Amniotic stem cell (primary cell): ENCODE data around the gene TBRG1.
"Not testable (repeated sequence)": the region's sequence is repeated elsewhere in the genome, so short reads cannot be mapped to it uniquely, and the experiment has no call there.

Source experiments
- DNase-seq: peaks from one replicate; lab custom pipeline; 2025; lab: John Stamatoyannopoulos, UW

The TBRG1 gene

DNA sequence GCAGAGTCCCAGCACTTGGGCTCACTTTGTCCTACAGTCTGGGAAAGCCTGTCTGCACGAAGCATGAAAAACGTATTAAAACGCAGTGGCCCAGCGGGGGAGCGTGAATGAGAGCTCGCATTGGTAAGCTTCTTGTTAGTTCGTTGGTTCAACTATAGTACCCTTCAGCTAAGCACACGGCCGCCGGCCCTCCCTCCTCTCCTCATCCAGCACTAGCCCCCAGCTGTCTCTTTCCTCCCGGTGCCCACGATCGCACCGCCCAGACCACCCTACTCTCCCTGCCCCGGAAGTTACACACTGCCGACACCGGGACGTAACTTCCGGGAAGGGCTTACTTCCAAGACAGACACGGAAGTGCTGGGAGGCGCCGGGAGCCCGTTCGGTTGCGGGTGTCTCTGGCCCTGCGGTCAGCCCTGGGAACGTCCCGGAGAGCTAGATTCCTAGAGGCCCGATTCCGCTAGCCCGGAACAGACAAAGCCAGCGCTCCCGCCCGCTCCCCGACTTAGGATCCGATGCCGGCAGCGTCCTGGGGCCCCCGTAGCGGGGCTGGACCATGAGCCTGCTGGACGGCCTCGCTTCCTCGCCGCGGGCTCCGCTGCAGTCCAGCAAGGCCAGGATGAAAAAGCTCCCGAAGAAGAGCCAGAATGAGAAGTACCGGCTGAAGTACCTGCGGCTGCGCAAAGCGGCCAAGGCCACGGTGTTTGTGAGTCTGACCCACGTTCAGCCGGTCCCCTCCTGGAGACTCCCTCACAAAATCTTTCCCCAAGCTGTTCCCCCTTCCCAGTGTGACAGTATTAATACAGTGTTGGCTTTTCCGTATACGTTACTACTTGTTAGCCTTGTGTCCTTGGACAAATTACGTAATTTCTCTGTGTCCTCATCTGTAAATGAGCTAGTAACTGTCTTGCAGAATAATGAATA is at the start of gene TBRG1:
Gene TBRG1 (plus strand): TSS at position 334 of the 921 bp plus-strand sequence. CDS start 220 bp downstream, at position 554.
- DNase-seq, result peak; percentile 71

GRCh38 chr11:124577716-124578427 is 44.8 kb upstream of the TBRG1 start:
- no peak for DNase-seq

DNA sequence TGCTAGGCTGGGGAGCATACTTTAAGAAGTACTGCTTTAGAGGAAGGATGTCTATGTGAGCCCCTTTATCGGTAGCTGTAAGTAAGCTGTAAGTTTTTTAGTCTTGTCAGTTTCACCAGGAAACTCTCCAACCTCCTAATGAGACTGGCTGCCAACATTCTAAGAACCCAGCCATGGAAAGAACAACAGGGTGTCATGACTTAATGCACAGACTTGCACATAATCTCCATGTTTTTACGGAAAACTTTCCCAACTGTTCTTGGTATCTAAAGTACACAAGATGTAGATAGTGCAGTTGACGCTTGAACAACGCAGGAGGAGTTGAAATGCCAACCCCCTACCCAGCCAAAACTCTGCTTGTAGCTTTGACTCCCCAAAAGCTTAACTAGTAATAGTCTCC is 43.9 kb upstream of the TBRG1 start:
- DNase-seq, result no peak

GRCh38 chr11:124581817-124582216 is 40.8 kb upstream of the TBRG1 start:
- DNase-seq, result no peak

DNA sequence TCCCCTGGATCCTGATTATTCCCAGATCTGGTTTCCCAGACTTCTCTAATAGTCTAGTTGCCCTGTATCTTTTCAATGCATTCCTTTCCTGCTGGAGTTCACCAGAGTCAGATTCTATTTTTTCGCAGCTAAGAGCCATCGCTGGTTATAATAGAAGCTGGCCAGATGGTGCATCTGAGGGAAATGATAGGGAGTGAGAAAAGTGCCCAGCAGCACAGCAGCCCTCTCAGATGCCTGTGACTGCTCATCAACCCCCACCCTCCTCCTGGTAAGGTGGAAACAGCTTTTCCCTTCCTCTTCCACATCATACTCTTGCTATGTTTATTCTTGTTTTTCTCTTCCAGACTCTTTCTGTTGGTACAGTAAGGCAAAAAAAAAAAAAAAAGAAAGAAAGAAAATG is 40.1 kb upstream of the TBRG1 start:
- no peak for DNase-seq

GRCh38 chr11:124583781-124584180 is 38.9 kb upstream of the TBRG1 start:
- DNase-seq, result no peak

GRCh38 chr11:124584681-124585372 is 37.8 kb upstream of the TBRG1 start:
- DNase-seq, result no peak

DNA sequence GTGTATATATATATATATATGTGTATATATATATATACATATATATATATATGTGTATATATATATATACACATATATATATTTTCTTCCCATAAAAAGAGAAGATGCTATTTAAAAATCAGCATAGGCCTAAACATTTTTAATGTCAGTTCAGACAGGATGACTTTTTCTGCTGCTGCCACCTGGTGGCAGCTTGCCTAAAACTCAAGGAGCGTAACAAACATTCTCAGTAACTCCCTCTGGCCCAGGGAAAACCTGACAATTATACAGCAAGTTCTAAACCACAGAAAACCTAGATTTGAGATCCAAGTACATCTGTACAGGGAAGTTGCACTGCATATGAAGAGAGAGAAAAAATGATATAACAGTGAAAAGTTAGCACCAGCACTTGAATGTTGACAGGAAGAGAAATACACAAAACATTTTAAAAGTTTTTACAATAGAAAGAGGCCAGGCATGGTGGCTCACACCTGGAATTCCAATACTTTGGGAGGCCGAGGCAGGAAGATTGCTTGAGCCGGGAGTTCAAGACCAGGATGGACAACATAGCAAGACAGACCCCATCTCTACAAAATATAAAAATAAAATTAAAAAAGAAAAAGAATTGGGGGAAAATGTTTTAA is 36.3 kb upstream of the TBRG1 start:
- DNase-seq, result peak; percentile 22

DNA sequence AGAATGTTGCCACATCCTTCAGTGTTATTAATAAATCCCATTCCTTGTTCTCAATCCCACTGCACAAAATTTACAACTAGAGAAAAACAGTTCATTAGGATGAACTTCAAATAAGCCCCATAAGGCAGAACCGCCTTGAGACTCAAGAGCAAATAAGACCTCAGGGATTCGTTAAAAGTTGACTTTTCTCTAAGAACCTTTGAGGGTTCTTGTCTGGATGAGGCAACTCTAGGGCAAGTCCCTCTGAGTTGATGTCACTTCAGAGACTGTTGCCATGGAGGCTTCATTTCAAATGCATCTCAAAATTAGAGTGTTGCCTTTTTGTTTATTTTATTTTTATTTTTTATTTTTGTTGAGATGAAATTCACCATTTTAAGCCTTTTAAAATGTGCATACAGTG is 31.2 kb upstream of the TBRG1 start:
- DNase-seq, result no peak

DNA sequence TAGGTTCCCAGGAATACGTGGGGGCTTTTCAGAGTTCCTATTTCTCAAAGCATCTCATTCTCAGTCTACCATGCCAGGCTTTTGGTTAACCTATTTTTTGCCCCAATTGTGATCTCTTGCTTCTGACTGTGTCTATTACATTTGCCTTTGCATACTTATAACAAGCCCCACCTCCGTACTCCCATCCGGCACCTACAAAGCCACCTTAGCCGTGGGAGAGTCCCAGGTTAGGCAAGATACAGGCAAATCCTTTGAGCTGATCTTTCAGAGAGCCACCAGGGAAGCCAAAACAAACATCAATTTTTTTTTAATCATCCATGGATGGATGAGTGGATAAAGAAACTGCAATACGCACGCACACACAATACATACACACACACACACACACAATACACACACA is 30.0 kb upstream of the TBRG1 start:
- DNase-seq, result no peak

DNA sequence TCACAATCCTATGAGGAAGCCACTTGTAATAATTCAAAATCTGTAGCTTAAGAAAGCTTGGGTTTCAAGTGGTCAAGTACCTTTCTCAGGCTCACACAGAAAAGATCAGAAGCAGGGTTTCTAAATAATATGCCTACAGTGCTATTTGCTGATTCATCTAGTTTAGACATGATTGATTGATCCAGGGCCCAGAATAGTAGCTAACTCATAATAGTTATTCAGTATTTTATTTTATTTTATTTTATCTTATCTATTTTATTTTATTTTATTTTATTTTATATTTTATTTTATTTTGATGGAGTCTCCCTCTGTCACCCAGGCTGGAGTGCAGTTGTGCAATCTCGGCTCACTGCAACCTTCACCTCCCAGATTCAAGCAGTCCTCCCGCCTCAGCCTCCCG is 27.4 kb upstream of the TBRG1 start:
- no peak for DNase-seq

DNA sequence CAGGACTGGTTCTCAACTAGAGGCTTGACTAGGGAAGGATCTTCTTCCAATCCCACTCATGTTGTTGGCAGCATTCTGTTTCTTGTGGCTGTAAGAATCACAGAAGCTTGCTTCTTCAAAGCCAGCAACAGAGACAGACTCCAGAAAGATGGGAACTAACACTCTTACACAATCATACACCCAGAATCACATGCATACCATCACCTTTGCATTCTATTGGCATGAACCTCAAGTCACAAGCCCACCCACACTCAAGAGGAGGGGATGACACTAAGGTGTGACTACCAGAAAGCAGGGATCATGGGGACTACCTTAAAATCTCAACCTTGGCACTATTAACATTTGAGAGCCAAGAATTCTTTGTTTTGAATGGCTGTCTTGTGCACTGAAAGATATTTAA is 25.0 kb upstream of the TBRG1 start:
- DNase-seq, result no peak

- no peak for DNase-seq
Observed at GRCh38 chr11:124600621-124601320, 21.9 kb upstream of the TBRG1 start.

- no peak for DNase-seq
Observed at GRCh38 chr11:124602193-124602592, 20.5 kb upstream of the TBRG1 start.

- not testable (repeated sequence) for DNase-seq
Observed at GRCh38 chr11:124602723-124603122, 19.9 kb upstream of the TBRG1 start.

GRCh38 chr11:124605719-124606118 is 16.9 kb upstream of the TBRG1 start:
- DNase-seq, result no peak

DNA sequence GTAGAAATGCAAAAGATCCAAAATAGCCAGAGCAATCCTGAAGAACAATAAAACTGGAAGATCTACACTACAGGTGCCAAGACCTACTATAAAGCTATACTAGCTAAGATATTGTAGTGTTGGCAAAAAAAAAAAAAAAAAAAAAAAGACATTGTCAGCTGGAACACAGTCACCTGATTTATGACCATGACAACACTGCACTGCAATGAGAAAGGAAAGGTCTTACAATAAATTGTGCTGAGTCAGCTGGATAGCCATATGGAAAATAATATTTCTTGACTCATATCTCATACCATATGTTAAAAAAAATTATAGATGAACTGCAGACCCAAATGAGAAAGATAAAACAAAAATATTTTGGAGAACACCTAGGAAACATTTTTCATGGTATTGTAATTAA is 14.5 kb upstream of the TBRG1 start:
- no peak for DNase-seq

GRCh38 chr11:124610295-124610694 is 12.4 kb upstream of the TBRG1 start:
- no peak for DNase-seq

- no peak for DNase-seq
Observed at GRCh38 chr11:124611064-124611463, 11.6 kb upstream of the TBRG1 start, which contains the start of gene PANX3. Gene PANX3, plus strand, starts transcription at chr11:124611428. Its CDS starts 129 bp downstream, at chr11:124611557.

GRCh38 chr11:124612045-124612444 is 10.6 kb upstream of the TBRG1 start:
- DNase-seq, result no peak

- DNase-seq, result no peak
Observed at GRCh38 chr11:124612567-124613246, 10.0 kb upstream of the TBRG1 start.
